K562 (cell line): ENCODE data around the gene CUTA. TPM values are rescaled to one million over a fixed set of nuclear protein-coding genes. Genes with fewer than 3 reads are reported as not detected.

Experiments used
- ATAC-seq: fragments of 200-7000 bp; cut with Tn5 transposase; 3 replicates; pipeline ENCODE4 v1.9.1; 2020; ENCODE audit warnings: moderate library complexity
- BruUV-seq: library from RNA; stranded (reverse); fragments of 400-500 nt; replicated peaks from 2 replicates; lab custom pipeline; 2021; lab: Mats Ljungman, UMichigan
- CTCF ChIA-PET: fragments of 300-600 bp; formaldehyde crosslinking; extraction: SDS; loops from one replicate; lab custom pipeline; 2021; ENCODE audit warnings: low intra/inter-chr PET ratio; lab: Yijun Ruan, JAX
- POLR2A ChIA-PET: fragments of 300-600, 350-650 bp; sonication (Branson Sonifier 250); formaldehyde crosslinking; extraction: SDS; loops from one replicate; lab custom pipeline; 2021; ENCODE audit warnings: antibody characterized with exemption, inconsistent platforms; lab: Yijun Ruan, JAX
- DNase-seq, 4 experiments: peaks; one replicate each; pipeline versions ENCODE4 v3.0.0 to v3.0.0-alpha.2; 2011 to 2018; ENCODE audit warnings: low spot score in 3 of 4, mixed read lengths in 3 of 4; ENCODE audit errors: extremely low read depth in 1 of 4
- FAIRE-seq: peaks from 2 replicates; lab custom pipeline; 2011; peaks lifted over from hg19 to GRCh38; lab: Jason Lieb, UNC
- H2AFZ ChIP-seq: 2 replicates; pipeline ENCODE4 v1.6.0; 2011; ENCODE audit warnings: low read depth, low read length, control low read depth, inconsistent platforms
- H3K27ac ChIP-seq: fragments of 200-600 bp; 3 replicates; pipeline ENCODE4 v1.8.0; 2011; ENCODE audit warnings: low read depth, mild to moderate bottlenecking, control low read depth, inconsistent platforms, low read length, moderate library complexity, mixed read lengths; ENCODE audit errors: extremely low read depth
- H3K27me3 ChIP-seq, 2 experiments: fragments of 300-600 bp in 1 of 2; 2 replicates in 1 of 2; 3 replicates in 1 of 2; pipeline versions ENCODE4 v1.6.0 to v1.8.0; 2011; ENCODE audit warnings: inconsistent platforms in 2 of 2, low read length in 2 of 2, mild to moderate bottlenecking in 1 of 2, mixed read lengths in 1 of 2, moderate library complexity in 1 of 2; ENCODE audit not compliant: control insufficient read depth in 2 of 2, insufficient read depth in 2 of 2
- H3K36me3 ChIP-seq: fragments of 300-600 bp; 3 replicates; pipeline ENCODE4 v1.8.0; 2011; ENCODE audit warnings: mild to moderate bottlenecking, low read length, inconsistent platforms; ENCODE audit not compliant: control insufficient read depth, insufficient read depth
- H3K4me1 ChIP-seq, 2 experiments: fragments of 200-600 bp in 1 of 2; replicated peaks in 1 of 2; 2 replicates in 1 of 2; 3 replicates in 1 of 2; pipeline versions ENCODE4 v1.5.1 to v1.8.0; 2011; ENCODE audit warnings: inconsistent platforms in 2 of 2, low read length in 2 of 2, mild to moderate bottlenecking in 1 of 2, mixed read lengths in 1 of 2, moderate library complexity in 1 of 2; ENCODE audit not compliant: control insufficient read depth in 2 of 2, insufficient read depth in 2 of 2
- H3K4me2 ChIP-seq: 2 replicates; pipeline ENCODE4 v1.6.1; 2011; ENCODE audit warnings: low read length, control low read depth, inconsistent platforms, mixed read lengths; ENCODE audit not compliant: insufficient read depth
- H3K4me3 ChIP-seq: fragments of 200-600 bp; sonication (generic), shearing (Covaris generic); 2 replicates; pipeline ENCODE4 v1.5.1; 2016; ENCODE audit warnings: control low read depth, inconsistent platforms
- H3K79me2 ChIP-seq: fragments of 200-600 bp; 3 replicates; pipeline ENCODE4 v1.8.0; 2011; ENCODE audit warnings: low read length, inconsistent platforms; ENCODE audit not compliant: control insufficient read depth, insufficient read depth
- H3K9ac ChIP-seq, 2 experiments: 2 replicates each; pipeline versions ENCODE4 v1.6.0 to v1.6.1; 2011; ENCODE audit warnings: low read depth in 2 of 2, low read length in 2 of 2, control low read depth in 1 of 2, inconsistent platforms in 1 of 2, mild to moderate bottlenecking in 1 of 2, mixed read lengths in 1 of 2; ENCODE audit not compliant: insufficient read depth in 1 of 2
- H3K9me1 ChIP-seq: one replicate; pipeline ENCODE4 v1.6.0; 2011; ENCODE audit warnings: inconsistent platforms, mild to moderate bottlenecking, low read length, moderate library complexity; ENCODE audit not compliant: control insufficient read depth, insufficient read depth
- H3K9me3 ChIP-seq: replicated peaks from 2 replicates; pipeline ENCODE4 v1.5.1; 2011; ENCODE audit warnings: low read depth, low read length, inconsistent platforms; ENCODE audit not compliant: control insufficient read depth, insufficient read depth
- H4K20me1 ChIP-seq: replicated peaks from 2 replicates; pipeline ENCODE4 v1.6.1; 2011; ENCODE audit warnings: low read length, inconsistent platforms, mixed read lengths; ENCODE audit not compliant: control insufficient read depth, insufficient read depth
- AFF4 ChIP-seq: sonication (generic); formaldehyde crosslinking; IDR thresholded peaks from 2 replicates; pipeline ENCODE4 v1.8.0; 2023; ENCODE audit warnings: mild to moderate bottlenecking, missing genetic modification reagents
- ARID3B ChIP-seq: fragments of 250-450 bp; sonication (Bioruptor Pico); IDR thresholded peaks from 2 replicates; pipeline ENCODE4 v1.4.0; 2020; ENCODE audit warnings: borderline replicate concordance
- NBN ChIP-seq: fragments of 450-650 bp; IDR thresholded peaks from 2 replicates; pipeline ENCODE4 v1.6.1; 2016; ENCODE audit warnings: low read depth, mild to moderate bottlenecking
- NR2C1 ChIP-seq, 2 experiments: fragments of 450-650 bp; IDR thresholded peaks; 2 replicates each; pipeline ENCODE4 v1.6.1; 2017; ENCODE audit warnings: mild to moderate bottlenecking in 2 of 2, antibody characterized with exemption in 1 of 2, inconsistent platforms in 1 of 2, missing compliant biosample characterization in 1 of 2, missing genetic modification characterization in 1 of 2
- POLR2G ChIP-seq: fragments of 200-400 bp; formaldehyde crosslinking; IDR thresholded peaks from 2 replicates; pipeline ENCODE4 v1.6.1; 2017; ENCODE audit warnings: low read depth, mild to moderate bottlenecking, antibody characterized with exemption, low read length, moderate library complexity
- RBM22 ChIP-seq: fragments of 200-400 bp; formaldehyde crosslinking; IDR thresholded peaks from 2 replicates; pipeline ENCODE4 v1.6.1; 2018; ENCODE audit warnings: low read length, low read depth; ENCODE audit not compliant: poor library complexity, severe bottlenecking
- ZC3H4 ChIP-seq: sonication (generic); formaldehyde crosslinking; IDR thresholded peaks from 2 replicates; pipeline ENCODE4 v1.9.0; 2021; ENCODE audit warnings: missing genetic modification reagents, borderline replicate concordance
- WGBS: fragments of 100-300 bp; shearing (Covaris generic); methylation state at CpG from one replicate; pipeline ENCODE4 v1.1.6; 2016; ENCODE audit warnings: low coverage, mixed read lengths; ENCODE audit not compliant: insufficient coverage; ENCODE audit errors: missing lambda C conversion rate; 5-methylcytosine and 5-hydroxymethylcytosine counted together
- in situ Hi-C: fragments of 300-500 bp; cut with MboI; formaldehyde crosslinking; loops from 4 replicates; pipeline ENCODE4 v1.15.0; 2018; ENCODE audit warnings: inconsistent platforms, mixed read lengths
- intact Hi-C: fragments of 100-400 bp; cut with micrococcal nuclease; formaldehyde crosslinking; loops from 2 replicates; pipeline ENCODE4 v1.14.2; 2022
- polyA plus RNA-seq, 8 experiments: library from polyadenylated mRNA; depleted of rRNA in 4 of 8; stranded (reverse) in 5 of 8; unstranded in 3 of 8; fragments of >200 nt; fragmentation: Nextera tagmentation in 2 of 8; fragmentation: Illumina TruSeq in 1 of 8; extraction: Ambion mirVana in 2 of 8; extraction: Trizol in 1 of 8; gene quantifications; 2 replicates each; pipeline versions ENCODE4 v1.2.1 to v1.2.3, GENCODE V29; 2011 to 2014; ENCODE audit warnings: inconsistent platforms in 1 of 8, missing spikeins in 1 of 8
- total RNA-seq, 7 experiments: library from RNA; depleted of rRNA in 6 of 7; stranded (reverse); fragments of >200 nt in 6 of 7; fragmentation: Illumina TruSeq in 2 of 7; extraction: Trizol in 2 of 7; gene quantifications; 2 replicates each; pipeline versions ENCODE4 v1.2.1 to v1.2.3, GENCODE V29; 2011 to 2021; ENCODE audit warnings: low replicate concordance in 1 of 7

CUTA gene
- total and polyA plus RNA-seq, 9 of the 15 experiments (the other 6 are each of a cell fraction or from before 2014, with no cell fraction given), result 166 to 682 (median 310) TPM

- peaks cover 81% of the 10 kb centered on the region for H3K36me3 ChIP-seq
- BruUV-seq, result no TSS peak
- no peak for FAIRE-seq
- no peaks in the 10 kb centered on the region for H3K27me3 ChIP-seq
- peaks cover 3% of the 10 kb centered on the region for H3K79me2 ChIP-seq
- H2AFZ ChIP-seq, result no peak overlapping the region
- H3K27ac ChIP-seq, result no peak overlapping the region
- intact Hi-C loops (no loop called here), in situ Hi-C loops (loop anchor here (10.0 kb wide), 1 partner anchor 131 kb away; the partner anchor contains the start of genes B3GALT4, RPS18 and VPS52)
- H3K9ac ChIP-seq, result peak overlapping the region in 1 of 2 experiments; percentile 39; a peak in 2 of 4 replicates
- no peak overlapping the region for H3K4me3 ChIP-seq
- POLR2A ChIA-PET, result interaction anchor here (0.5 to 2.0 kb wide), 4 partner anchors 10 to 134 kb away, joined by 3 to 8 read pairs (median 6); partner anchors contain the start of genes RGL2, RPS18 and VPS52
- peaks cover 2% of the 10 kb centered on the region; the same call in 1 of the 2 replicates for H4K20me1 ChIP-seq
- ATAC-seq, result no peak
- no peaks in the 10 kb centered on the region for H3K9me3 ChIP-seq
- no peaks in the 10 kb centered on the region for H3K9me1 ChIP-seq
- DNase-seq, result no peak
- TF ChIP-seq POLR2G (peak; percentile 71), NR2C1 (IDR thresholded peaks at IDR 0.05) (no peak), NR2C1 (tag; IDR thresholded peaks at IDR 0.05) (no peak), AFF4 (CRISPR knock-in tag) (no peak), ARID3B (CRISPR knock-in tag) (no peak), ZC3H4 (CRISPR knock-in tag) (no peak), NBN (no peak), RBM22 (peak; percentile 67)
- 93% methylated on average over 11 of the region's 17 CpGs for WGBS
- H3K4me2 ChIP-seq, result no peak overlapping the region
- CTCF ChIA-PET, result interaction anchor here (2.7 kb wide), 1 partner anchor 127 kb away, joined by 64 read pairs; the partner anchor contains the start of gene B3GALT4
- peaks cover 9 to 12% of the 10 kb centered on the region in 2 experiments; a peak in 4 of 5 replicates for H3K4me1 ChIP-seq
Measured at GRCh38 chr6:33406126-33406525, 11.8 kb downstream of the CUTA start.
